GM12878 (cell line): ENCODE data around the gene GCLM. TPM values are rescaled to one million over a fixed set of nuclear protein-coding genes. Genes with fewer than 3 reads are reported as not detected.

Experiments used
- ATAC-seq: fragments of 200-7000 bp; cut with Tn5 transposase; 3 replicates; pipeline ENCODE4 v1.9.1; 2020; ENCODE audit warnings: mild to moderate bottlenecking, moderate library complexity
- BruUV-seq: library from RNA; stranded (reverse); fragments of 400-500 nt; replicated peaks from 2 replicates; lab custom pipeline; 2021; lab: Mats Ljungman, UMichigan
- CTCF ChIA-PET: fragments of 300-600 bp; sonication (Branson Sonifier 250); formaldehyde crosslinking; extraction: SDS; loops from one replicate; lab custom pipeline; 2021; ENCODE audit warnings: inconsistent platforms; lab: Yijun Ruan, JAX
- POLR2A ChIA-PET: fragments of 350-600 bp; formaldehyde crosslinking; extraction: SDS; loops from one replicate; lab custom pipeline; 2021; ENCODE audit warnings: inconsistent platforms; lab: Charles Lee
- RAD21 ChIA-PET: fragments of 300-600 bp; sonication (Branson Sonifier 250); formaldehyde crosslinking; loops from one replicate; lab custom pipeline; 2023; ENCODE audit warnings: antibody characterized with exemption; ENCODE audit not compliant: unreplicated experiment; lab: Charles Lee
- SMC1A ChIA-PET: fragments of 300-600 bp; sonication (Branson Sonifier 250); formaldehyde crosslinking; loops from one replicate; lab custom pipeline; 2023; ENCODE audit not compliant: unreplicated experiment, uncharacterized antibody; lab: Charles Lee
- DNase-seq: peaks from one replicate; pipeline ENCODE4 v3.0.0-alpha.2; 2011; ENCODE audit warnings: low read depth, low spot score
- FAIRE-seq: peaks from 3 replicates; lab custom pipeline; 2011; peaks lifted over from hg19 to GRCh38; lab: Jason Lieb, UNC
- H2AFZ ChIP-seq: 2 replicates; pipeline ENCODE4 v1.6.0; 2011; ENCODE audit warnings: low read depth, low read length, control low read depth; ENCODE audit not compliant: control insufficient read depth
- H3K27ac ChIP-seq: 2 replicates; pipeline ENCODE4 v1.5.1; 2011; ENCODE audit warnings: control low read depth; ENCODE audit not compliant: control insufficient read depth, insufficient read depth
- H3K27me3 ChIP-seq, 2 experiments: replicated peaks in 1 of 2; 2 replicates each; pipeline versions ENCODE4 v1.6.0 to v1.6.1; 2011; ENCODE audit warnings: low read length in 1 of 2; ENCODE audit not compliant: control insufficient read depth in 2 of 2, insufficient read depth in 2 of 2
- H3K36me3 ChIP-seq, 2 experiments: 2 replicates each; pipeline ENCODE4 v1.5.1; 2011; ENCODE audit warnings: low read length in 1 of 2; ENCODE audit not compliant: control insufficient read depth in 2 of 2, insufficient read depth in 2 of 2
- H3K4me1 ChIP-seq: 2 replicates; pipeline ENCODE4 v1.6.1; 2011; ENCODE audit warnings: mild to moderate bottlenecking, low read length, moderate library complexity, mixed read lengths; ENCODE audit not compliant: control insufficient read depth, insufficient read depth
- H3K4me2 ChIP-seq: 2 replicates; pipeline ENCODE4 v1.6.0; 2011; ENCODE audit warnings: control low read depth; ENCODE audit not compliant: control insufficient read depth, insufficient read depth
- H3K4me3 ChIP-seq: fragments of 200-600 bp; sonication (generic); 2 replicates; pipeline ENCODE4 v1.5.1; 2016
- H3K79me2 ChIP-seq: 2 replicates; pipeline ENCODE4 v1.6.0; 2011; ENCODE audit warnings: low read length; ENCODE audit not compliant: control insufficient read depth, insufficient read depth
- H3K9ac ChIP-seq: 2 replicates; pipeline ENCODE4 v1.8.0; 2011; ENCODE audit warnings: low read length, control low read depth, mixed read lengths; ENCODE audit not compliant: control insufficient read depth, insufficient read depth
- H3K9me3 ChIP-seq: replicated peaks from 3 replicates; pipeline ENCODE4 v1.5.1; 2011; ENCODE audit warnings: mild to moderate bottlenecking, low read length; ENCODE audit not compliant: control insufficient read depth, insufficient read depth
- H4K20me1 ChIP-seq: 2 replicates; pipeline ENCODE4 v1.6.0; 2011; ENCODE audit not compliant: control insufficient read depth, insufficient read depth
- FOS ChIP-seq: IDR thresholded peaks from 3 replicates; pipeline ENCODE4 v1.6.1; 2011; ENCODE audit warnings: borderline replicate concordance; ENCODE audit not compliant: insufficient read length; ENCODE audit errors: extremely low read depth
- JUND ChIP-seq: IDR thresholded peaks from 2 replicates; pipeline ENCODE4 v1.6.1; 2012; ENCODE audit warnings: low read depth, mild to moderate bottlenecking, low read length, improper control_type of control experiment, moderate library complexity
- KDM1A ChIP-seq: fragments of 200-600 bp; sonication (generic); IDR thresholded peaks from 2 replicates; pipeline ENCODE4 v1.6.1; 2016; ENCODE audit warnings: borderline replicate concordance
- NR2F1 ChIP-seq: fragments of 450-650 bp; conservative IDR thresholded peaks from 2 replicates; pipeline ENCODE4 v1.6.1; 2017; ENCODE audit warnings: mild to moderate bottlenecking
- POLR2AphosphoS5 ChIP-seq: IDR thresholded peaks from 2 replicates; pipeline ENCODE4 v1.6.1; 2011; ENCODE audit warnings: mild to moderate bottlenecking, low read length, inconsistent platforms
- TCF12 ChIP-seq: IDR thresholded peaks from 2 replicates; pipeline ENCODE4 v1.6.1; 2011; ENCODE audit warnings: low read depth, mild to moderate bottlenecking, low read length
- ZNF622 ChIP-seq: fragments of 450-650 bp; IDR thresholded peaks from 2 replicates; pipeline ENCODE4 v1.6.1; 2017; ENCODE audit warnings: mild to moderate bottlenecking, inconsistent platforms
- WGBS: methylation state at CpG from one replicate; pipeline ENCODE4 v1.1.6; 2016; ENCODE audit warnings: low lambda C conversion rate; ENCODE audit not compliant: insufficient replicate concordance, insufficient coverage; ENCODE audit errors: missing lambda C conversion rate; 5-methylcytosine and 5-hydroxymethylcytosine counted together
- in situ Hi-C: fragments of 300-500 bp; cut with MboI; formaldehyde crosslinking; loops from 9 replicates; pipeline ENCODE4 v1.14.3; 2018; ENCODE audit warnings: mixed read lengths
- intact Hi-C: fragments of 100-400 bp; cut with micrococcal nuclease; formaldehyde crosslinking; loops from one replicate; pipeline ENCODE4 v1.14.2; 2022; ENCODE audit not compliant: unreplicated experiment
- polyA plus RNA-seq, 11 experiments: library from polyadenylated mRNA; depleted of rRNA in 4 of 11; unstranded in 6 of 11; stranded (reverse) in 5 of 11; fragments of >200 nt; fragmentation: Nextera tagmentation in 4 of 11; fragmentation: Illumina TruSeq in 1 of 11; extraction: Ambion mirVana in 4 of 11; extraction: Trizol in 1 of 11; gene quantifications; 1 replicate in 1 of 11; 2 replicates in 10 of 11; pipeline versions ENCODE4 v1.2.1 to v1.2.3, GENCODE V29; 2011 to 2016; ENCODE audit warnings: inconsistent platforms in 2 of 11, missing spikeins in 2 of 11, low read depth in 1 of 11
- total RNA-seq, 4 experiments: library from RNA; depleted of rRNA in 3 of 4; stranded (reverse); fragments of >200 nt in 3 of 4; fragmentation: Illumina TruSeq in 1 of 4; extraction: Trizol in 1 of 4; gene quantifications; 2 replicates each; pipeline versions ENCODE4 v1.2.1 to v1.2.3, GENCODE V29; 2013 to 2021
- TF ChIP-seq, protein P1 (sequence below): fragments of 450-650 bp; IDR thresholded peaks from 2 replicates; pipeline ENCODE4 v1.6.1; 2017; ENCODE audit warnings: antibody characterized with exemption, mild to moderate bottlenecking, moderate library complexity
- TF ChIP-seq, protein P2 (sequence below): IDR thresholded peaks from 2 replicates; pipeline ENCODE4 v1.6.1; 2012; ENCODE audit warnings: low read depth, low read length, improper control_type of control experiment

The GCLM gene
- total and polyA plus RNA-seq, 10 of the 15 experiments (the other 5 are each of a cell fraction or from before 2014, with no cell fraction given), result 2.6 to 17.3 (median 6.9) TPM

DNA sequence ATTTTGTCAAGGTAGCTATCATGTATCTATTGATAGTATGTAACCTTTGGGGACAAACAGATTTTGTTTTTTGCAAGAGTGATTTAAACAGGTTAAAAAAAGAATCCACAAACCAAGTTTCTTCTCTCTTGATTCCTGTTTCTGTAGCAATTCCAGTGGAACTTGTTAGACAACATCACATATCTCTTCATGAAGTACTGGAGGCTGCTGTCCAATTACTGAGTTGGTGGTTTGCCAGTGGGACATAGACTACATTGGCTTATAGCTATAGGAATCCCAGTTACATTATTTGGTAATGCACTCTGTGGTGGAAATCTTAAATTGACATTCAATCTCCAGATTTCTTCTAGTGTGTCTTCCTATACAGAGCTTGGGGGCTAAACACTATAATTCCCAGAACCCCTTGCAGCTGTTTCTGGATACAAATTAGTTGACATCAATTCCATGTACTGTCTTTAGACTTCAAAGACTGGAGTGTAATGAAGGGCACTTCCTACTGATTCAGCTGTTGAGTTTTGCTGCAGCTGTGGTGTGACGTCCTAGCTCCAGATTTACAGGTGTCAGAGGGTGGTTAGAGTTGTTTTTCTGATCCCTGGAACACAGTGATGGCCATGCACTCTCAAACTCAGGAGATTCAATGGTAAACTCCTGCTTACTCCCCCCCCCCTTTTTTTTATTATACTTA is 29.4 kb upstream of the GCLM start:
- Histone ChIP-seq H3K4me2 (no peak overlapping the region), H2AFZ (no peak overlapping the region), H3K27me3 (no peaks in the 10 kb centered on the region), H3K36me3 (no peaks in the 10 kb centered on the region), H3K79me2 (no peaks in the 10 kb centered on the region), H3K4me3 (no peak overlapping the region), H4K20me1 (no peaks in the 10 kb centered on the region), H3K9me3 (no peaks in the 10 kb centered on the region), H3K4me1 (no peaks in the 10 kb centered on the region), H3K9ac (no peak overlapping the region), H3K27ac (no peak overlapping the region)
- FAIRE-seq (no peak), ATAC-seq (no peak), DNase-seq (no peak)
- TF ChIP-seq ZNF622 (no peak), NR2F1 (no peak), POLR2AphosphoS5 (no peak), JUND (no peak), FOS (no peak), TCF12 (no peak), KDM1A (no peak)
- TF ChIP-seq, protein P1, sequence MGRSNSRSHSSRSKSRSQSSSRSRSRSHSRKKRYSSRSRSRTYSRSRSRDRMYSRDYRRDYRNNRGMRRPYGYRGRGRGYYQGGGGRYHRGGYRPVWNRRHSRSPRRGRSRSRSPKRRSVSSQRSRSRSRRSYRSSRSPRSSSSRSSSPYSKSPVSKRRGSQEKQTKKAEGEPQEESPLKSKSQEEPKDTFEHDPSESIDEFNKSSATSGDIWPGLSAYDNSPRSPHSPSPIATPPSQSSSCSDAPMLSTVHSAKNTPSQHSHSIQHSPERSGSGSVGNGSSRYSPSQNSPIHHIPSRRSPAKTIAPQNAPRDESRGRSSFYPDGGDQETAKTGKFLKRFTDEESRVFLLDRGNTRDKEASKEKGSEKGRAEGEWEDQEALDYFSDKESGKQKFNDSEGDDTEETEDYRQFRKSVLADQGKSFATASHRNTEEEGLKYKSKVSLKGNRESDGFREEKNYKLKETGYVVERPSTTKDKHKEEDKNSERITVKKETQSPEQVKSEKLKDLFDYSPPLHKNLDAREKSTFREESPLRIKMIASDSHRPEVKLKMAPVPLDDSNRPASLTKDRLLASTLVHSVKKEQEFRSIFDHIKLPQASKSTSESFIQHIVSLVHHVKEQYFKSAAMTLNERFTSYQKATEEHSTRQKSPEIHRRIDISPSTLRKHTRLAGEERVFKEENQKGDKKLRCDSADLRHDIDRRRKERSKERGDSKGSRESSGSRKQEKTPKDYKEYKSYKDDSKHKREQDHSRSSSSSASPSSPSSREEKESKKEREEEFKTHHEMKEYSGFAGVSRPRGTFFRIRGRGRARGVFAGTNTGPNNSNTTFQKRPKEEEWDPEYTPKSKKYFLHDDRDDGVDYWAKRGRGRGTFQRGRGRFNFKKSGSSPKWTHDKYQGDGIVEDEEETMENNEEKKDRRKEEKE, result no peak
- TF ChIP-seq, protein P2, sequence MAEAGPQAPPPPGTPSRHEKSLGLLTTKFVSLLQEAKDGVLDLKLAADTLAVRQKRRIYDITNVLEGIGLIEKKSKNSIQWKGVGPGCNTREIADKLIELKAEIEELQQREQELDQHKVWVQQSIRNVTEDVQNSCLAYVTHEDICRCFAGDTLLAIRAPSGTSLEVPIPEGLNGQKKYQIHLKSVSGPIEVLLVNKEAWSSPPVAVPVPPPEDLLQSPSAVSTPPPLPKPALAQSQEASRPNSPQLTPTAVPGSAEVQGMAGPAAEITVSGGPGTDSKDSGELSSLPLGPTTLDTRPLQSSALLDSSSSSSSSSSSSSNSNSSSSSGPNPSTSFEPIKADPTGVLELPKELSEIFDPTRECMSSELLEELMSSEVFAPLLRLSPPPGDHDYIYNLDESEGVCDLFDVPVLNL, result no peak
- WGBS, result 0% methylated on average over 1 of the region's 1 CpG
- BruUV-seq, result no TSS peak
- ChIA-PET SMC1A (no interaction called here), CTCF (no interaction called here), POLR2A (no interaction called here), RAD21 (no interaction called here)
- in situ Hi-C loops, result no loop called here
- intact Hi-C loops, result no loop called here
